HG03103 (cell line): Measurements from ENCODE around the gene CMSS1.

Source experiments
- ATAC-seq: cut with Tn5 transposase; IDR thresholded peaks from one replicate; pipeline ENCODE4 v1.9.1; 2021; ENCODE audit warnings: low read depth; ENCODE audit not compliant: unreplicated experiment

Gene CMSS1

DNA sequence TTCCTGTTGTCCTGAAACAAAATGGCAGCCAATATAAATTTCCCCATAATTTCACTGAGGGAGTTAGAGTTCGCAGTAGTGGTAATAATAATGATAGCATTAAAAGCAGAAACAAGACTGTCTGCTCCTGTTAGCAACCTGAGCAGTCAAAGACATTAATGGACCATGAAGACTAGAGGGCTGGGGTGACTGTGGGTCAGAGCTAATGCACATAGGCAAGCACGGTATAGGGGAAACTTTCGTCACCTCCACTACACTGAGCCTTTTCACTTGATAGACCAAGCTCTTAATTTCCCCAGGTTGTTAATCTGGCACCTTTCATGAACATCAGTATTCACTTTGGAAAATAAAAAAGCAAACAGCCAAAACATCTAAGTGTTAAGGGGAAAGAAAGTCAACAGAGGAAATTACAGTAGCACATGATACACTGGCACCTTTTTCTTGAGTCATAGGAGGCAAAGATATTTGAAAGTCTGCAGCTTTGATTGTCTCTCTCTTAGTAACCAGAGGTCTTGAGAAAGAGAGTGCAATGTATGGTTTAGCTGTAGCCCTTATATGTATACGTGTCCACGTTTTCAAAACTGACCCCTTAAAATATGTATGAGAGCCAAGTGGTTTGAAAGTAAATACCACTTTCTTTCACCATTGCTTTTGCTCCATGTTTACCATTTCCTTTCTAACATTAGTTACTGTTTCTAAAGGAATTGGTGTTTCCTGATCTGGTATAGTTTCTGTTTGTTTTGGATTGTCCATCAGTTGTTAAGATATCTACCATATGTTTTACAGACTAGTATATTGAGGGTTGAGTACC is 191.8 kb downstream of the CMSS1 start:
- ATAC-seq = no peak

DNA sequence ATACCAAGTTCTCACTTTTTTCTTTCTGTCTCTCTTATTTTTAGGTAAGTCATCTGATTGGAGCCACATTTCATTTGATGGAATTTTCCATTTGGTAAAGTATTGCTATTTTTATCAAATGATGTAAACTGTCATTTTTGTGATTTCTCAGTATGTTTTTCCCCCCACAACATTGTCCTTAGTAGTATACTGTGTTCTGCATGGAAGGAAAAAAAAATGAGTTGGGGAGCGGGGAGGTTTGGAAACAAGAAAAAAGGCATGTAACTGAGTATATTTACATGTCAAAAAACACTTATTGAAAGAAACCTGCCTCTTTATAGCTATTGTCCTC is 192.4 kb downstream of the CMSS1 start:
- no peak for ATAC-seq

DNA sequence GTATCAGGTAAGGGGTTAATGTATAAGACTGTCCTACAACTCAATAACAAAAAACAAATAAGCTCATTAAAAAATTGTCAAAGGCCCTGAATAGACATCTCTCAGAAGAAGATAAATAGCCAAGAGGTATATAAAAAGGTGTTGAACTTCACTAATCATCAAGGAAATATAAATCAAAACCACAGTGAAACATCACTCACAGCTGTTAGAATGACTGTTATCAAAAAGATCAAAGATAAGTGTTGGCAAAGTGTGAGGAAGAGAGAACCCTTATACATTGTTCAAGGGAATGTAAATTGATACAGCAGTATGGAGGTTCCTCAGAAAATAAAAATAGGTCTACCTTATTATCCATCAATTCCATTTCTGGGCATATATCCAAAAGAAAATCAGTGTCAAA is 201.1 kb downstream of the CMSS1 start:
- ATAC-seq = no peak

DNA sequence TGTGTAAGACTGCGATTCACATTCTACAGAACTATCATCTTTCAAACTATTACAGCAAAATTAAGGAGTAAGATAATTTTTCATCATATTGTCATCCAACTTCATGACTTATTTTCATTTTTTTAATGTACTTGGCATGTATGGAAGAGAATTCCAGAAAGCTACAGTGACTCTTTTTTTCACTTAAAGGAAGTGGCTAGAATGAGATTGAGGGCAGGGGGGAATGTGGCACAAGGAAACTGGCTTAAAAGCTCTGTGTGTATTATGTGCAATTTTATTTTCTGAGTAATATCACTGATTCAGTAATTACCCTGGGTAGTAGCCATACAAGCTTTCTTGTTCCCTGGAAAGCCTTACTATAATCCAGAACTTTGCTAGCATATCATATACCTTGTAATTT is 202.1 kb downstream of the CMSS1 start:
- ATAC-seq = no peak

DNA sequence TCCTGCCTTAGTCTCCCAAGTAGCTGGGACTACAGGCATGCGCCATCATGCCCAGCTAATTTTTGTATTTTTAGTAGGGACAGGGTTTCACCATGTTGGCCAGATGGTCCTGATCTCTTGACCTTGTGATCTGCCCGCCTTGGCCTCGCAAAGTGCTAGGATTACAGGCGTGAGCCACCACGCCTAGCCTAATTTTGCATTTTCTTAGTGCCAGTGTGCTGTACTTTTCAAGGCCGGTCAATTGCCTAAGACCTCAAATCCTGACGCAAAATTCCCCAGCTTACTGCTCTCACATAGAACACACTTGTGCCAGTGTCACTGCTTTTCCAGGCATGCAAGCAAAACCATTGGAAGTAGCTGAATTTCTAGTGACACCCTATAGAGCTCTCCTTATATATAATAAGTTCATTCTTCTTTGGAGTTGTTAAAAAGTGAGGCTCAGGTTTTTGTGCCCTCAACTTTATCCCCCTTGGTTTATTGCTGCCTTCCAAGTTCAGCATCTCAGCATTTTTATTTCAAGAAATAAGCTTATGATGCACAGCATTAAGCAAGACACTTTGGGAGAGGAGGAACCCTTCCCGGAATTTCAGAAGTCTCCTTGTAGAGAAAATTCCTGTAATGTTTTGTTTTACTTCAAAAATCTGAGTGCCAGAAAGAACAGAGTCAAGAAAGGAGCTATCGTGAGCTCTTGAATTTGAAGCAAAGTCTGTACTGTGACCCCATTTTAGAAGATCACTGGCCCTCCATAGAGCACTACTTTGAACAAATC is 203.4 kb downstream of the CMSS1 start:
- no peak for ATAC-seq

DNA sequence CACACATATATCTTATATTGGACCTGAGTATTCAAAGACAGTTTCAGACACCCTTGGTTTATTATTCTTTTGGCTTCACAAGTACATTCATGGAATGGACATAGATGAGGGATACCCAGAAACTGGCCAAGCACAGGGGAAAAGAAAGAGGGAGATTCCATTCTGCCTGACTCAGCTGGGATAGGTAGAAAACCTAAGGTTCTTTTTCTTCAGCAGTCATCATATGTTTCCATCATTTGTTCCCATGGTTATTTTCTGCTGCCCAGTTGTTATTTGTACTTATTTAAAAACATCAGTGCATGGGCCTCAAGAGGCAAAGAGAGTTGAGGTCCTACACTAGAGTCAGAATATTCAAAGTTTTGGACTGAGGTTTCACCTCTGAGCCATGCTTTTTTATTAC is 204.8 kb downstream of the CMSS1 start:
- no peak for ATAC-seq

DNA sequence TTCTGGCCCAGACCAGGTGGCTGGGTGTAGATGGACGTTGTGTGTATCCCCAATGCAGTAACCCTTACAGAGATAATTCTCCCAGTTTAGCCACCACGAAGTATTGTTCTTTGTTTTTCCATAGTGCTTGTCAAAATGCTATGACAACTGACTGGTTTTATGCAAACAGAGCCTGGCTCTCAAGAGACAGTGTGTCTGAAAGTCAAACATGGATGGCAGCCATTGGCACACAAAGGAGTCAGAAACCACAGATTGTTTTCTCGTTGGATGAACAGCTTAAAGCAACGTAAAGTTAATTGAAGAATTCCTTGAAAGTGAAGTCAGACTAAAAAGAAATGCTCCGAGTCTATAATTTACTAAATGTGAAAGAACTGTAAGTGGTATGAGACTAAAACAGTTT is 205.5 kb downstream of the CMSS1 start:
- no peak for ATAC-seq

DNA sequence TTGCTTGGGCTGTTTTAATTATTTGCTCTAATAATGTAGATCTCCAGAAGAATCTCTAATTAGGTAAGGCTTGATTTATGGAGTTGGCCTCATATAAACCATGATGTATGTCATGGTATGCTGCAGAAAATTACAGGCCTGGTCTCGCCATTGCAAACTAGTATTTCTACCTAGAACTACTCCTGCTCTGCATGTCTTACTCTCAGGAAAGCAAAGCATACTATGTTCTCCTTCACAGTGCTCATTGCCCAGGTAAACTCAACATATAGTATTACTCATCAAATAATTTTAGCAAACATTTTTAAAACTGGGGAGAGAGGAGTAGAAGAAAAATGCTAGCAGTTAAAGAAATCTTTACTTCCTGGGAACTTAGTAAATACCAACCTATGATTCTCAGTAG is 205.9 kb downstream of the CMSS1 start:
- no peak for ATAC-seq

DNA sequence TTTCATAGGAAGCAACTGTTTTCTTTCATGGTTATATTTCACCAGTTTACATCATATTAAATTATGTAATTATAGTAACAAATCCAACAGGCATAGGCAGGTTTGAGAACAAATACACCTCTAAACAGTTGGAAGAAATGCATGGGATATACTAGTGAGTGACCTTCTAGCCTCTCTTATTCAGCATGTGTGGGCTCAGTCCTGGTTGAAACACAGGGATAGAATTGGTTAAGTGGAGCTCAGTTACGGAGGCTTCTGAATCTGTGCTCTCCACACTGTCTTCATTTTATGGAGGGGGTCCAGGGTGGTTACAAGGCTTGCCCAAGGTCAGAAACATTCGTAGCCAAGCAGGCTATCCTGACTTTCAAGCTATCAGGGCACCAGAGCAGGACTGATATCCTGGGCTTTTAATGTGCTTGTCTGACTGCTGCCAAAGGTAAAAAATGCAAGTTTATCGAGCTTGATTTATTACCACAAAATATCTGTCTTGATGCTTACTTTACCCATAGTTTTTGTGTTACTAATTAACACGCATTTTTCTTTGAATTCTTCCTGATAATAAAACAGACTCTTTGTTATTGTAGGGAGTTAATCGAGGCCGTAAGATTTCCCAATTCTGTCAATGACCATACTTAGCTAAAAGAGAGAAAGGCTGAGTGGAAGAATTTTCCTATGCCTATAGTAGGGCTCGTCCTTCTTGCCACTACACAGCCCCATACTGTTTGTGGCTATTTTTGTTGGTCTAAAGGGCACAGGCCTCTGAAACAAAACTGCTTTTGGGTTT is 207.1 kb downstream of the CMSS1 start:
- no peak for ATAC-seq

DNA sequence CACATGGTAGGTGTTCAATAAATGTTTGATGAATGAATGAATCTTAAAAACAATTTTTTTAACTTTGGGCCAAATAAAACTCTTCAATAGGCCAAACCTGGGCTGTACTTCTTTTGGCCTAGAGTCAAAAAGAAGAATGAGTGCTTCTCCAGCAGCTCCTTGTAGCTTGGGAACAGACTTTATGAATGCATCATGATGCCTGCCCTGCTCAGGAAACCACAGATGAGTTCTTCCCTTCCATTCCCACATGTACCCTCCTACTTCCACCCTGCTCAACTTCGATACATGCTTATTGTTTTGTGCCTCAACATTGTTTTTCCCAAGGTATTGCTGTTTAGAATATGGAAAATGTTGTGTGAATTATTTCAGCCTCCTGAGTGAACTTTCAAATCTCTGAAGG is 209.7 kb downstream of the CMSS1 start:
- ATAC-seq = no peak

DNA sequence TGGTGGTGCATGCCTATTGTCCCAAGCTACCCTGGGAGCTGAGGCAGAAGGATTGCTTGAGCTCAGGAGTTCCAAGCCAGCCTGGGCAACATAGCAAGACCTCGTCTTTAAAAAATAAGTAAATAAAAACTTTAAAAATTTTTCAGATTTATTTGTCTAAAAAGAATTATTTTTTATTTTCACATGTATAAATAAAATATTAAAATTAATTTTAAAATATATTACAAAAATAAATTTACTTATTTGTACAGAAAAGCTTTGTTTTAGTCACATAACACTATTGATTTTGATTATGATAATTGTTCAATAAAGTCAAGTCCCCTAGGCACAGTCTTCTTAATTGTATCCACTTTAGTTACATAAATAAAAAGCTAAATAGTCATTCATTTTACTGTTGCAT is 211.4 kb downstream of the CMSS1 start:
- ATAC-seq = no peak

DNA sequence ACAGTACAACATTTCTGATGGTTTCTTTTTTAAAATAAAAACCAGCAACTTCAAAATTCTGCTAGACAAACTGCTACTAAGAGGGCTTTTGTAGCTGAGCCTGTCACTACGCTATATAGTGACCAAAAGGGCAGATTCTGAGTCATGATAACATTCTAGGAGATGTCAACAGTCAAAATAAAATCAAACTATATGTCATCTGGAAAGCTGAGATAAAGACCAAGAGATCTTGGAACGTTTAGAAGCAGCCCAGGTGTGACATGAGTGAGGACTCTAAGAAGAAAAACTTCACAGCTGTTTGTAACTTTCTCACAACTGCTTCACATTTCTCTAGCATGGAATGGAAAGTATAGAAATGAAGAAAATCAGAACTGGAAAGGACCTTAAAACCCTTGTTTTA is 212.0 kb downstream of the CMSS1 start:
- ATAC-seq = no peak

DNA sequence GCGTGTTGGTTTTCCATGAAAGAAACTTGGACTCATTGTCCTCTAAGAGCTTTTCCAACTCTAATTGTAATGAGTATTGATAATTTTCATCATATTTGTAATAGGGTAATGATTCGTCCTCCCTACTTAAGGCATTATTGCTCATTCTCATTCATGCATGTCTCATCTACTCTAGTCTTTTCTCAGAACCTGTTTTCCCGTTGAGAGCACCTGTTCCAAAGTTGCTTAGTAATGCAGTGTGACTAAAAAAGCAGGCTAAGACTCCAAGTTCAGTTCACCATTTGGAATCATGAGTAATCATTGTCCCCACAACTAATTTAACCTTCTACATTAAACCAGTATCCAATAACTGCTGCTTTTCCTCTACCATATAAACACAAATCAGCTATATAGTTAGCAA is 212.7 kb downstream of the CMSS1 start:
- no peak for ATAC-seq

DNA sequence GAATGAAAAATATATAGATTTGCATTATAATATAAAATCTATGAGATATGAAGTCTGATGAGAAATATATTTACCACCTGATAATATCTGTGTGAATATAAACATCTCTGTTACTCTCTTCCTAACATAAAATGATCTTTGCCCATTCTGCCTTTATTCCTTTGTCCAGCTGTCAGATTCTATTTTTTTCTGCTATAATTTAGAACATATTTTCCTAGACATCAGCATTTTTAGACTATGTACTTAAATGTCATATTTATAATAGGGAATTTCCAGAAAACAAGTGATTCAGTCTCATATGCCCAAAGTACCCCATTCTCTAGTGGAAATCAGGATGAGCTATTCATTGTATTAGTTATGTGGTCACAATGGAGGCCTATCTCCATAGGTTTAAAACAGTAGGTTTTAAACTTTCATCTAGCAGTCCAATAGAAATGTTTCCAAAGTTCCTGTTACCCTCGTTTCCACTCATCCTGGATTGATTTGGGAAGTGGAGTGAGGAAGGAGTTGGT is 213.3 kb downstream of the CMSS1 start:
- ATAC-seq = no peak

DNA sequence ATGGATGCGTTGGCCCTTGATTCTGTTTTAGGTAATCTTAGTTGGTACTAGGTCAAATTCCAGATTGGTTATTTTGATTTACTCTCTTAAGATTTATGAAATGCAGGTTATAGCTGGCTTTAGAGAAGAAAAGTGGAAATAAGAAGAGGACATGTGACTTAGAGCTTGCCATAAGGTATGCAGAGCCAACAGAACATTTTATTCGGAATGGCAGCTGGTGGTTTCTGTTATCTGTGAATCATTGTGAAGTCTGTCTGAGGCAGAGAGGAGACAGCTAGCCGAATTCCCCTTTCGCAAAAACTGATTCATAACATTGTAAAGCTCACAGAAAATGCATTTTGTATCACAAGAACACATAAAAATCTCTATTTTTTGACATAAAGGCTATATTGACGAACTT is 214.6 kb downstream of the CMSS1 start:
- ATAC-seq = no peak

DNA sequence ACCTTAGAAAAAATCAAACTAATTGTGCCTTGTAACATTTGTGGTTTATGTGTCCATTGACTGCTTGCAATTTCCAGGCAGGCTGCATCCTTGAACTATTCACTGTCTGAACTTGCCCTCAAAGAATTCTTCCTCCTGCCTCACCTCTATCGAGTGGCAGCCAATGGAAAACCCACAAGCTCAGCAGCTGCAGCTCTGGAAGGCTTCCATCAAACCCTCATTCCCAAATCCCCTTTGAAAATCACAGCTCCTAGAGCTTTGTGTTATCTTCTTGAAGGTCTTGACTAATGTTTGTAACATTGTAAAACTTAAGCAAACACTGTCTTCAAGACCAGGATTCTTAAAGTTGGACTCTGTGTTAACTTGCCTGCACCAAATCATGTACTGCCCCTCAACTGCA is 215.5 kb downstream of the CMSS1 start:
- ATAC-seq = no peak

DNA sequence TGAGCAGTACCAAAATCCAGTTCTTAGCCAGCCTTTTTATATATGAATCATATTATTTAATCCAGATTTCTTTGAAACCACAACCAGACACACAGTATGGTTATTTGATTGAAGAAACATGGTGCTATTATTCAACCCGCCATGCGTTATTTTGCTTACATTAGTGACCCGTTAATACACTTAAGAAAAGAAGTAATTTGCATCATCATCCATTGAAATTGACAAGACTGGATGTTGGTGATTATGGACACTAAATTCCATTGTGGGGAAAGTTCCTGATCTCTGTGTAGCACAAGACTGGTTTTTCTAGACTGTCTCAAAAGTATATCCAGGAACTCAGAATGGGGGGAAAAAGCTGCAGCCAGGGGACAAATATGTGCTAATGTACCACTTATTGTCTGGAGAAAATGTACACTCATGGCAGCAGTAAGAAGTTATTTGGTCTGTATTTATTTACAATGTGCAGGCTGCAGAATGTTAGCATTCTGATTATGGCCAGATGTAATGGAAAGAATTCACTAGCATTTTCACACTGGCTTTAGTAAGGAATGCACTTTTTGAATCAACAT is 216.3 kb downstream of the CMSS1 start:
- no peak for ATAC-seq

DNA sequence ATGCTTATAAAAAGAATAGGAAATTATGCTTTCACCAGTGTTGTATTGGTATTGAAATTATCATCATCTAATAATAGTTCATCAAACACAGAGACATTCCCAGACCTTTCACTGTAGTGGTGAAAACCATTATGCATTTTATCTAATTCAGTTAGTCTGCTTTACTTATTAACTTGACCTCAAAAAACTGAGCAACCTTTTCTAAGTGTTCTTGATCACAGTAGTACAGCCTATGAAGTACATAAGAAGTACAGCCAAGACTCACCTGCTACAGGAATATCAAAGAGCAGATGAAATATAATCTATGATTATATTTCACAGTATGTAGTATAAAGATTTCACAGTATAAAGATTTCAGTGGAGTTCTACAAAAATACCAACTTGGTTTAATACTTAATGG is 221.4 kb downstream of the CMSS1 start:
- ATAC-seq = no peak

DNA sequence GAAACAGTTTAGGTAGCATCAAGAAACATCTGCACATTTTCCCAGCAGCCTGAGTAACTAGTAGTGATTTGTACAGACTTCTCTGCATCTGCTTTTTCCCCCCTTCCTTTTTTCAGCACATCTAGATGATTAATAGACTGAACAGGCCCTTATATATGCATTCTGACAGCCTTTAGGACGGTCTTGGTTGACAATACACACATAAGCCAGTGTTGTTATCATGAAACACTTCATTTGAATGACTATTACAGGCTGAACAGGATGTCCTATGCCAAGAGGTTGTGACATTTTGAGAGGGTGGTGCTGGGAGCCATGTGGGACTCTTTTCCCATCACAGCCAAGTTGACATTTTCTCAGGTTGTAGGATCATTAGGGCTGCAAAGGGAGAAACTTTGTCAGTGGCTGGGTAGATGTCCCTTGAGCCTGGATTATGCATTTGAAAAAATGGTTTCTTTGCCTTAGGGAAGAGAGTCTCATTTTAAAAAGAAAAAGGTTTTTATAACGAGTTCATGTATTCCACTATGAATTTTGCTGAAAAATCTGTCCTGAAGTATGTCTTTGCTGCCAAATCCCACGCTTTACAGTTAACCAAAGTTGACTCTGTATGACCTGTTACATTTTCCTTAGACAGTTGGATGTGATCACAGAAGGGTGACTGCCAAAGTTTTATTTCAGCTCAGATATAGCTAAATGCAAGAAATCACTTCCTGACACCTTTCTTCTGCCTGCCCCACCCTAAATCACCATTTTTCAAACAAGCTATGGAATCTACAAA is 223.0 kb downstream of the CMSS1 start:
- ATAC-seq = no peak

DNA sequence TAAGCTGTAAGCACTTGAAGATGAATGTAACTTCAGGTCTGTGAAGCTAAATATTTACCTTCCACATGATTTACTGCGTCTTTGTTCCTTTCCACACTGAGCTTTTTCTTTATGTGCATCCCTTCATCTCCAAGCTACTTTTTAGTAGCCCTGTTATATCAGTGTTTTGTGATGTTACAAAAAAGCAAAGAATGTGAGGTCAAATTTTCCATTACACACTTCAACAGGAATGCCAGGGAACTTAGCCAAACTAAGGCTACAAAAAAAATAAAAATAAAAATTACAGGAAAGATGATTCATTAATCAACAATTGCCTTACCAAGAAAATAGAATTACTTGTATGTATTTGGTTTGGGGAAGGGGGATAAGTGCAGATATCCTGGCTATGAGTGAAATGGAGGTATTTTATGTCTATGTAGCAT is 223.7 kb downstream of the CMSS1 start:
- no peak for ATAC-seq
